ENCODE measurements around the gene PTPRD.

The PTPRD gene

GRCh38 chr9:10614196-10614800 lies 1.5 kb upstream of the PTPRD start:
- H2AFZ ChIP-seq (ENCODE audit: low read depth, low read length, severe bottlenecking): no peak overlapping the region
- H3K27me3 ChIP-seq (ENCODE audit: low read length): no peaks in the 10 kb centered on the region
- no peaks in the 10 kb centered on the region for H3K79me2 ChIP-seq (ENCODE audit: insufficient read depth, low read length)
- no peak overlapping the region for H3K4me2 ChIP-seq (ENCODE audit: low read depth, low read length, poor library complexity, severe bottlenecking)
- TF ChIP-seq EZH2phosphoT487 (conservative IDR thresholded peaks at IDR 0.05; ENCODE audit: low read length) (no peak), CTCF (IDR thresholded peaks at IDR 0.05; ENCODE audit: insufficient read depth, low read length, poor library complexity, severe bottlenecking) (no peak)
- no peaks in the 10 kb centered on the region for H3K9me2 ChIP-seq (replicated peaks; ENCODE audit: insufficient read depth, low read length)
- no peak overlapping the region for H3K9ac ChIP-seq (ENCODE audit: low read length)
- no peaks in the 10 kb centered on the region for H3F3A ChIP-seq (ENCODE audit: insufficient read depth)
- no peaks in the 10 kb centered on the region for H4K20me1 ChIP-seq (ENCODE audit: low read depth, low read length)
- H3K9me3 ChIP-seq (ENCODE audit: insufficient read depth, low read length): no peaks in the 10 kb centered on the region
- no peaks in the 10 kb centered on the region for H3K36me3 ChIP-seq (ENCODE audit: low read length)
- no peak overlapping the region for H3K27ac ChIP-seq (ENCODE audit: low read depth, low read length)
- H3K4me3 ChIP-seq (ENCODE audit: insufficient read depth, low read length, poor library complexity, severe bottlenecking): no peak overlapping the region

- Histone ChIP-seq H3K9me3 (ENCODE audit: insufficient read depth, low read length) (no peaks in the 10 kb centered on the region), H3K27me3 (ENCODE audit: low read length) (no peaks in the 10 kb centered on the region), H3K4me3 (ENCODE audit: insufficient read depth, low read length, poor library complexity, severe bottlenecking) (no peak overlapping the region), H3K27ac (ENCODE audit: low read depth, low read length) (no peak overlapping the region), H4K20me1 (ENCODE audit: low read depth, low read length) (no peaks in the 10 kb centered on the region), H3K36me3 (ENCODE audit: low read length) (no peaks in the 10 kb centered on the region), H3K9me2 (replicated peaks; ENCODE audit: insufficient read depth, low read length) (no peaks in the 10 kb centered on the region), H3K4me2 (ENCODE audit: low read depth, low read length, poor library complexity, severe bottlenecking) (no peak overlapping the region), H3K79me2 (ENCODE audit: insufficient read depth, low read length) (no peaks in the 10 kb centered on the region), H2AFZ (ENCODE audit: low read depth, low read length, severe bottlenecking) (no peak overlapping the region), H3F3A (ENCODE audit: insufficient read depth) (no peaks in the 10 kb centered on the region), H3K9ac (ENCODE audit: low read length) (no peak overlapping the region)
- TF ChIP-seq CTCF (IDR thresholded peaks at IDR 0.05; ENCODE audit: insufficient read depth, low read length, poor library complexity, severe bottlenecking): no peak
- no peak for TF ChIP-seq EZH2phosphoT487 (conservative IDR thresholded peaks at IDR 0.05; ENCODE audit: low read length)
Observed at GRCh38 chr9:10613419-10613818, 617 bp upstream of the PTPRD start.

GRCh38 chr9:10605388-10605787 lies 7.4 kb downstream of the PTPRD start:
- H3K9me3 ChIP-seq (ENCODE audit: insufficient read depth, low read length): no peaks in the 10 kb centered on the region
- H3K27ac ChIP-seq (ENCODE audit: low read depth, low read length): no peak overlapping the region
- H3K9ac ChIP-seq (ENCODE audit: low read length): no peak overlapping the region
- H3K9me2 ChIP-seq (replicated peaks; ENCODE audit: insufficient read depth, low read length): no peaks in the 10 kb centered on the region
- no peaks in the 10 kb centered on the region for H3K79me2 ChIP-seq (ENCODE audit: insufficient read depth, low read length)
- H2AFZ ChIP-seq (ENCODE audit: low read depth, low read length, severe bottlenecking): no peak overlapping the region
- no peaks in the 10 kb centered on the region for H4K20me1 ChIP-seq (ENCODE audit: low read depth, low read length)
- H3K4me3 ChIP-seq (ENCODE audit: insufficient read depth, low read length, poor library complexity, severe bottlenecking): no peak overlapping the region
- no peak for TF ChIP-seq EZH2phosphoT487 (conservative IDR thresholded peaks at IDR 0.05; ENCODE audit: low read length)
- no peak for TF ChIP-seq CTCF (IDR thresholded peaks at IDR 0.05; ENCODE audit: insufficient read depth, low read length, poor library complexity, severe bottlenecking)
- no peaks in the 10 kb centered on the region for H3F3A ChIP-seq (ENCODE audit: insufficient read depth)
- no peaks in the 10 kb centered on the region for H3K27me3 ChIP-seq (ENCODE audit: low read length)
- H3K36me3 ChIP-seq (ENCODE audit: low read length): no peaks in the 10 kb centered on the region
- no peak overlapping the region for H3K4me2 ChIP-seq (ENCODE audit: low read depth, low read length, poor library complexity, severe bottlenecking)
